Right lobe of liver (tissue), 6 donors: Measurements from ENCODE around the gene EFR3B. TPM values are rescaled to one million over a fixed set of nuclear protein-coding genes. Genes with fewer than 3 reads are reported as not detected.

ENCODE experiments used
- ATAC-seq, 4 donors: fragments of 200-7000 bp; cut with Tn5 transposase; one replicate each; pipeline ENCODE4 v1.9.1; 2020; ENCODE audit warnings: mild to moderate bottlenecking in 4 of 4, moderate library complexity in 4 of 4
- DNase-seq, 3 donors: peaks; one replicate each; pipeline ENCODE4 v3.0.0-alpha.2; 2020
- H3K27ac ChIP-seq, 3 donors: fragments of 200-600 bp; one replicate each; pipeline ENCODE4 v1.8.0; 2022
- H3K27me3 ChIP-seq, 2 donors: fragments of 200-600 bp; one replicate each; pipeline ENCODE4 v1.8.0; 2022
- H3K36me3 ChIP-seq, 4 donors: fragments of 200-600 bp; sonication (generic) in 1 of 4; one replicate each; pipeline versions ENCODE4 v1.5.1 to v1.8.0; 2017 to 2022; ENCODE audit warnings: control low read depth in 1 of 4
- H3K4me1 ChIP-seq, 4 donors: fragments of 200-600 bp; sonication (generic) in 1 of 4; one replicate each; pipeline versions ENCODE4 v1.5.1 to v1.8.0; 2017 to 2022; ENCODE audit warnings: control low read depth in 1 of 4
- H3K4me3 ChIP-seq, 3 donors: fragments of 200-600 bp; one replicate each; pipeline ENCODE4 v1.8.0; 2022
- H3K9me3 ChIP-seq, 4 donors: fragments of 200-600 bp; sonication (generic) in 1 of 4; one replicate each; pipeline versions ENCODE4 v1.5.1 to v1.8.0; 2017 to 2022; ENCODE audit warnings: control low read depth in 1 of 4
- CTCF ChIP-seq, 4 donors: fragments of 200-600 bp in 3 of 4; fragments of 450-650 bp in 1 of 4; IDR thresholded peaks; one replicate each; pipeline versions ENCODE4 v1.5.1 to v1.8.0; 2016 to 2022; ENCODE audit warnings: antibody characterized with exemption in 4 of 4, mild to moderate bottlenecking in 2 of 4
- POLR2A ChIP-seq: fragments of 450-650 bp; IDR thresholded peaks from one replicate; pipeline ENCODE4 v1.6.1; 2017; ENCODE audit warnings: antibody characterized with exemption, mild to moderate bottlenecking
- WGBS: methylation state at CpG from one replicate; pipeline ENCODE4 v1.1.6; 2018; ENCODE audit warnings: low coverage, low lambda C conversion rate; ENCODE audit not compliant: insufficient coverage; ENCODE audit errors: missing lambda C conversion rate; 5-methylcytosine and 5-hydroxymethylcytosine counted together
- intact Hi-C, 2 donors: fragments of 100-400 bp; cut with DNase I; formaldehyde crosslinking; loops; one replicate each; pipeline versions ENCODE4 v1.11.2 to v1.14.1; 2022
- small RNA-seq, 2 experiments: library from RNA; depleted of rRNA; stranded (forward); fragments of <200 nt; gene quantifications; one replicate each; pipeline ENCODE3, GENCODE V24; 2016
- total RNA-seq, 6 experiments: library from RNA; depleted of rRNA in 2 of 6; stranded (reverse); fragments of >200 nt in 2 of 6; fragmentation: NEBNext Ultra II Directional in 3 of 6; extraction: Animal tissue kit (Norgen Biotek cat#: 25700) in 3 of 6; gene quantifications; one replicate each; pipeline versions ENCODE4 v1.1.0 to v1.2.4, GENCODE V29; 2016 to 2023
- donor health status: DM: no; HTN: yes; CAD: no.
- donor health status: DM: no; HTN: no; CAD: no.
- donor health status: DM: no; HTN: no; CAD: no.
- donor health status: DM: no; HTN: yes; CAD: no.
- donor health status: DM: no; HTN: yes; CAD: no.

The EFR3B gene
- total RNA-seq, 6 experiments from 2014 or later: 0.12 to 0.33 (median 0.16) TPM; not detected in 1

DNA sequence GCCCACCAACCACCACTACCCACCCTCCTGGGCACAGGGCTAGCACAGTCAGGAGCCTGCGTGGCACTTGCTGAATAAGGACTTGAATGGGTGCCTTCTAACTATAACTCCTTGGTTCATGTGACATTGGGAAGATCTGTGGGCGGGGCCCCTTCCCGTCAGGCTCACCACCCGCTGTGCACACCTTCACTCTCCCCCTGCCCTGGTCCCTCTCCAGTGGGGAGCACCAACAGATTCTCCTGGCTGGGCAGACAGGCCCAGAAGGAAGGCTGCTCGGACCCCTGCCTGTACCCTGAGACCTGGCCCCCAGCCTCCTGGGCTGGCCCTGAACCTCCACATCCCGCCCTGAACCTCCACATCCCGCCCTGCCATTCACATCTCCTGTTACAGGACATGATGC, 159.9 kb downstream of the EFR3B start:
- ATAC-seq (no peak), DNase-seq (no peak)
- no CpG with 5 or more reads among the region's 7 CpGs for WGBS
- no peaks in the 10 kb centered on the region for H3K4me1 ChIP-seq
- no peaks in the 10 kb centered on the region for H3K9me3 ChIP-seq
- no peak overlapping the region for H3K27ac ChIP-seq
- no peaks in the 10 kb centered on the region for H3K27me3 ChIP-seq
- H3K4me3 ChIP-seq: no peak overlapping the region
- intact Hi-C loops: no loop called here
- TF ChIP-seq CTCF (IDR thresholded peaks at IDR 0.05): no peak
- no peak for TF ChIP-seq POLR2A
- no peaks in the 10 kb centered on the region for H3K36me3 ChIP-seq

GRCh38 chr2:25202275-25202674, 160.4 kb downstream of the EFR3B start:
- WGBS: 31% methylated on average over 6 of the region's 11 CpGs
- intact Hi-C loops: no loop called here
- H3K4me3 ChIP-seq: no peak overlapping the region
- H3K4me1 ChIP-seq: no peaks in the 10 kb centered on the region
- H3K27me3 ChIP-seq: no peaks in the 10 kb centered on the region
- no peak for DNase-seq
- H3K27ac ChIP-seq: no peak overlapping the region
- ATAC-seq: no peak
- H3K36me3 ChIP-seq: no peaks in the 10 kb centered on the region
- TF ChIP-seq CTCF (IDR thresholded peaks at IDR 0.05): no peak
- TF ChIP-seq POLR2A: no peak
- H3K9me3 ChIP-seq: no peaks in the 10 kb centered on the region

DNA sequence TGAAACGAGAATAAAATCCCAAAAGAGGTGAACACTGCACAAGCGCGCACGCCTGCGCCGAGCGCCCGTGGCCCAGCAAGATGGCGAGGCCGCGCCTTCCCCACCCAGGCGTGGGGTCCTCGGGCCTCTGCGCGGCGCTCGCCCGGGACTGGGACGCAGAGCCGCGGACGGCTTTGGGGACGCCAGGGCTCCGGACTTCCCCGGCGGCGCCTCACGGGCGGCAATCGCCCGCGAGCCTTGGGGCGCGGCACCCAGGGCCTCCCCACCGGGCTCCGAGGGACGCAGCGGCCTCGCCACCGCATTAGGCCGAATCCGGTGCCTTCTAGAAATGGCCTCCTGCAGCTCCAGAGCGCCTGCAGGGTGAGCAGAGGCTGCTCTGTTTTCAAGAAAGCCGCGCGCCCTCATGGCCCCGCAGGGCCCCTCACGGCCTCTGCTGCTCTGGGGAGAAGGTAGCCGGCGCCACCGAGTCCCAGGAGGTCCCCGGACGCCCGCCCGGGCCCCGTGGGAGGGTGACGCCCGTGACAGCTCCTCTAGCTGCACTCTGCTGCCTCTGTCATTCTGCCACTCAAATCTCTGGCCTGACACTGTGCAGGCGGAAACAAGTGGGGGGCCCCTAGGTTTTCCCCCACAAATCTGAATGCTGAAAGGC, 162.4 kb downstream of the EFR3B start:
- peak overlapping the region in 2 of 3 donors; percentile 18 to 37 for H3K4me3 ChIP-seq
- DNase-seq: no peak
- no peaks in the 10 kb centered on the region for H3K9me3 ChIP-seq
- intact Hi-C loops: no loop called here
- H3K27me3 ChIP-seq: no peaks in the 10 kb centered on the region
- H3K4me1 ChIP-seq: no peaks in the 10 kb centered on the region
- WGBS: 37% methylated on average over 18 of the region's 59 CpGs
- no peaks in the 10 kb centered on the region for H3K36me3 ChIP-seq
- ATAC-seq: peak; percentile 23 to 60 (median 36)
- TF ChIP-seq POLR2A (no peak), CTCF (IDR thresholded peaks at IDR 0.05) (no peak)
- peak overlapping the region in 1 of 3 donors; percentile 37 for H3K27ac ChIP-seq

DNA sequence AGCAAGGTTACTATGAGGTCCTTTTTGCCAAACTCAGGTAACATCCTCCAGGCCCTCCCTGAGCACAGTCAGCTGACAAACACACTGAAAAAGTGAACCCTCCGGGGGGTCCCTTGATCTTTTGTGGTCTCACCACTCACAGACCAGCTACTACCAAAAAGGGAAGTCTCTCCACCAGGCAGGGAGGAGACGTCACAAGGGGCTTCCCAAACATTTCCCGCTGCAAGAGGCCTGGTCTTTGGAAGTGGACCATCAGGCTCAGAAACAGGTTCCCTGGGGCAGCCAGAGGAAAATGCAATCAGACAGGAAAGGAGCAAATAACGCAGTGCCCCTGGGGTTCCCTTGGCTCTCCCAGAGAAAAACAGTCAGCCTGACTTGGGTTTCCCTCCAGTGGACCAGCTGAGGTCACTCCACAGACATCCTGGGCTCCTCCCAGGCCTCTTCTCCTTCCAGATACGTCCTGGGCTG, 165.2 kb downstream of the EFR3B start:
- intact Hi-C loops: no loop called here
- Histone ChIP-seq H3K36me3 (no peaks in the 10 kb centered on the region), H3K27ac (no peak overlapping the region), H3K4me3 (no peak overlapping the region), H3K4me1 (no peaks in the 10 kb centered on the region), H3K9me3 (no peaks in the 10 kb centered on the region), H3K27me3 (no peaks in the 10 kb centered on the region)
- TF ChIP-seq POLR2A (no peak), CTCF (IDR thresholded peaks at IDR 0.05) (no peak)
- 37% methylated on average over 2 of the region's 5 CpGs for WGBS
- DNase-seq: no peak
- no peak for ATAC-seq

Small RNAs within 50 kb of the gene (small RNA-seq; reads per million reads assigned to genes)
- 0 reads per million in 2 experiments for gene RF00019
- 0 to 0.19 reads per million in 2 experiments for gene RN7SL856P

Other genes with a start within 250 kb of the EFR3B start
- gene PTRHD1, start 248.7 kb upstream of the EFR3B start, total RNA-seq: 10 to 100 TPM; 10.1 to 16.4 (median 15.3) TPM
- 1 to 10 TPM; 1.6 to 6.0 (median 3.1) TPM for gene CENPO, start 248.7 kb upstream of the EFR3B start, total RNA-seq
- gene ADCY3, start 121.8 kb upstream of the EFR3B start, total RNA-seq: 1 to 10 TPM; 2.2 to 7.0 (median 5.6) TPM
- gene DNAJC27, start 70.1 kb upstream of the EFR3B start, total RNA-seq: 1 to 10 TPM; 1.1 to 2.1 (median 1.7) TPM
- 1 to 10 TPM in 2 of 6 experiments, under 1 TPM in 4; 0.30 to 1.6 (median 0.57) TPM for gene POMC, start 126.5 kb downstream of the EFR3B start, total RNA-seq